EL (cell line): ENCODE data around the gene TLR9.
A peak's percentile ranks its signal among the peaks of the same experiment; 100 is the strongest.

Experiments
- DNase-seq: peaks from one replicate; pipeline ENCODE4 v3.0.0-alpha.2; 2016

TLR9 gene

GRCh38 chr3:52247409-52248164 is 22.1 kb upstream of the TLR9 start:
- DNase-seq, result no peak

- DNase-seq, result no peak
Measured at GRCh38 chr3:52246728-52247408, 21.4 kb upstream of the TLR9 start.

- no peak for DNase-seq
Measured at GRCh38 chr3:52246264-52246620, 20.8 kb upstream of the TLR9 start.

GRCh38 chr3:52245322-52246263 is 20.1 kb upstream of the TLR9 start, which contains the start of gene PPM1M:
TSS of gene PPM1M (plus strand) at chr3:52245759. CDS start at chr3:52245825, 66 bp downstream.
- peak; percentile 69 for DNase-seq

- peak; percentile 89 for DNase-seq
Measured at GRCh38 chr3:52243791-52244628, 18.6 kb upstream of the TLR9 start.

GRCh38 chr3:52242039-52242438 is 16.6 kb upstream of the TLR9 start:
- DNase-seq, result no peak

- no peak for DNase-seq
Measured at GRCh38 chr3:52240886-52241370, 15.5 kb upstream of the TLR9 start.

GRCh38 chr3:52240059-52240885 is 14.8 kb upstream of the TLR9 start:
- DNase-seq, result peak; percentile 85

- peak; percentile 84 for DNase-seq
Measured at GRCh38 chr3:52238761-52239701, 13.6 kb upstream of the TLR9 start, which contains the start of gene TWF2. TSS of gene TWF2 (minus strand) at chr3:52239158. CDS start at chr3:52239016, 142 bp downstream.

GRCh38 chr3:52238193-52238760 is 12.8 kb upstream of the TLR9 start:
- no peak for DNase-seq

- DNase-seq, result peak; percentile 93
Measured at GRCh38 chr3:52237657-52238172, 12.3 kb upstream of the TLR9 start.

GRCh38 chr3:52237006-52237656 is 11.7 kb upstream of the TLR9 start:
- DNase-seq, result no peak

- DNase-seq, result no peak
Measured at GRCh38 chr3:52236424-52236886, 11.0 kb upstream of the TLR9 start.

- DNase-seq, result no peak
Measured at GRCh38 chr3:52234516-52235447, 9.3 kb upstream of the TLR9 start.

- no peak for DNase-seq
Measured at GRCh38 chr3:52233968-52234367, 8.5 kb upstream of the TLR9 start.

GRCh38 chr3:52233108-52233591 is 7.7 kb upstream of the TLR9 start:
- DNase-seq, result no peak
